ENCODE data around the gene MYCT1.

The MYCT1 gene

DNA sequence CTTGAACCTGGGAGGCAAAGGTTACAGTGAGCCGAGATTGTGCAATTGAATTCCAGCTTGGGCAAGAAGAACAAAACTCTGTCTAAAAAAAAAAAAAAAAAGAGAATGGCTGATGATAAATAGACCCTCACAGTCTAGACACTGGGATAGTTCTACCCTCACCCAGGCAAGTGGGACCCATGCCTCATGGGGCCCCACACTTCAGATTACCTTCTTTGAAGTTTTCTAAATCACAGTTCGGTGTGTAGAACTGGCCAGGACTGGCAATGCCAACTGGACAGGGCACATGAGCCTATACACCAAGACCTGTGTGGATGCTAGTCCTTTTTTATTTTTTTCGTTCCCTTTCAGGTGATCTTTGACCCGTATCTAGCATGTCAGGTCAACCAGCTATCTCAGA, 28.6 kb downstream of the MYCT1 start:
- no peak for DNase-seq

DNA sequence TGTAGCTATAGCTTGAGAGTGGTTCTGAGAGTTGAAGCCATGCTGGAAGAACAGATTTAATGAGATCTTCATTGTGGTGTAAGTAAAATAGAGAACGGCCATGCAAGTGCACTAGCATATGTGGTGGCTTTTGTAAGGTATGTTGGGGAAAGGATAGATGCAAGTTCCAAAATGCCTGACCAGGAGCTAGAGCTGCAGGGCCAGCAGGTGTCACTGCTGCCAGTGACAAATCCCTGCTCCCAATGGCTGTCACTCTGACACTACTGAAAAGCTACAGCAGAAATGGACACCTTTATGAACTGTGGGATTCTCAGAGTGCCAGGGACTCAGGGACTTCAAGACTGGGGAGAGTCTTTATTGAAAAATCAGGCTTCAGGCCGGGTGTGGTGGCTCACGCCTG, 29.8 kb downstream of the MYCT1 start:
- DNase-seq, result no peak

DNA sequence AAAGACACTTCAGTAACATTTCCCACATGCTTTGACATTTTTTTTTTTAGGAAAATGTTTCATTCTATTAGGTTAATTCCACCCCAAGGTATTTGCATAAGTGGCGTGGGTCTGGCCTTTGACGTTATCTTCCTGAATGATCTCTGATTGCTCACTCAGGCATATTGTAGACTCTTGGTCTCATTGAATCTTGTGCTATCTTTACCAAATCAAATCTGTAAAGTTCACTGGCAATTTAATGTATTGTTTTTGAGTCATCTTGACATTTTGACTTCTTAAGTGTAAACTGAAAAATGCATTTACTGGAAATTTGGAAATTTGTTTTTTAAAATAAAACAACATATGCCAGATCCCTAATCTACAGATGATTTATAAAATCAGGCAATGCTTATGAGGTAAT, 36.9 kb downstream of the MYCT1 start:
- no peak for DNase-seq

DNA sequence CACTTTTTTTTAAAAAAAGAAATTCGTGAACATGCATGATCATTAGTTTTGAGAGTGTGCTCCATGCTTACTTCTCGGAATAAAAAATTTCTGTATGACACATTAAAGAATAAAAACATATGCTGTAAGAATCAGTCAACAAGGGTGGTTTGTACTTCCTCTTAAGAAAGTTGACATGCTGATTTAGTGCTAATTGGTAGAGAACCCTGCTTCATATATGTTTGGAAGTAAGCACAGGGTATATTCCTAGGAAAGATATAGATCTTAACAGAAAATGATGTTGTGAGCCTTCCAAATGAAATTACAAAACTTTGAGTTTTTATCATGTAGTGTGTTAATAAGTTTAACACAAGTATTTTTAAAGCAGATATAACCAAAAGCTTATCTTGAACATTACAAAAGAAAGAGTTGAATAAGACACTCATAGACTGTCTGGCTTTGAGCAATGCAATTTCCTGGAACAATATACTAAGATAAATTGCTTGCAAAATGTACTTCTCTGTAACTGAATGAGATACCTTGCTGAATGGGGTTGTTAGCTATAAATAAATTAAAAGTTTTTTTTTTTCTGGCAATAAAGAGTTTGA, 39.1 kb downstream of the MYCT1 start:
- DNase-seq, result no peak

DNA sequence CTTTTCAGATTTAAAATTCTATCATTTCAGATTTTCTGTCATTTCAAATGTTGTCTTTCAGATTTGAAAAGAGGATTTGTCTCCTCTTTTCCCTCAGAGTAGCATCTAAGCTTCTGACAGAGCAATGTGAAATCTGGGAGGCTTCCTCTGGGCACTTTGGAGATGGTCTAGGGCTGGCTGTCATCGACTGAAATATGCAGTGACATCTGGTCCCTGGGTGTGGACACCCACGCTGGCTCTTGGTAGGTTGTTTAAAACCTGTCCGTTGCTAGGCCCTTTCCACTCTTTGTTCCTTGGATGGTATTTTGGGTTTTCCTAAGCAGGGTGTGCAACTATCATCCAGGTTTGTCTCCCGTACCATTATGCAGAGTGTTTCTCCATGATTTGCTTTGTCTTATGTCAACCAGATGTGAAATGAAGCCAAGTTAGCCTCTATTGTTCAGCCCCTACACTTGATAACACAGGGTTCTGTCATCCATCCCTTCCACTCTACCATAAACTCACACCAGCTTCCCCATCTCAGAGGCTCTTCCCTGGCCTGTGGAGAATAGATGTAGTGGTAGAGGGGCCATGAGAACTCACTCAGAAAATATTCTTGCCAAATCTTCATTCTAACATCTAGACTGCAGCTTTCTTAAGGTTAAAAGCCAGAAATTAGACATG, 47.9 kb downstream of the MYCT1 start:
- DNase-seq, result no peak

DNA sequence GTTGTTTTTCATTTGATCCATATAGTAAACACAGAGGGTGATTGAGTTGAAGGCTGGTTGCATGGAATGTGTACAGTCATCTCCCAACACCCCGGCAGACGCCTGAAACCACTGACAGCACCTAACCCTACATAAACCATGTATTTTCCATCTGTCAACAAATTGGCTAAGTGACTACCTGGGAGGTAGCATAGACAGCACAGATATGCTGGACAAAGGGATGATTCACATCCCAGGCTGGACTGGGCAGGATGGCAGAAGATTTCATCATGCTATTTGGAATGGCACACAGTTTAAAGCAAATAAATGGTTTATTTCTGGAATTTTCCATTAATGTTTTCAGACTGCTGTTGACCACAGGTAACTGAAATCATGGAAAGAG, 48.5 kb downstream of the MYCT1 start:
- no peak for DNase-seq

DNA sequence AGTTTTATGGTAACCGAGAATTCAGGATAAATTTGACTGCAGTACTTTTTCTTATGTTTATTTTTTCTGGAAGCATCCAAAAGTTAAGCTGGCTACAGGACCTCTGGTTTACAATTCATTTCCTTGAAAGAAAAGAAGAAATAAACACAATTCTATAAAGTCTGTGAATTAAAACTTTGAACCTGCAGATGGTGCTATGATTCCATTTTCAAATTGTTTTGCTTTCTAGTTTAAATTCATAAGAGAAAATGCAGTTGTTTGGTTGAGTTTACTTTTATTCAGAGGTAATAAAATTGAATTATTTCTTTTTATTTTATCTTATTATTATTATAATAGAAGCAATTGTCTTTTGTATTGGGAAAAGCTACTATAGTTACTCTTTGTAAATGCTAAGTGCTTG, 51.1 kb downstream of the MYCT1 start:
- DNase-seq, result no peak

DNA sequence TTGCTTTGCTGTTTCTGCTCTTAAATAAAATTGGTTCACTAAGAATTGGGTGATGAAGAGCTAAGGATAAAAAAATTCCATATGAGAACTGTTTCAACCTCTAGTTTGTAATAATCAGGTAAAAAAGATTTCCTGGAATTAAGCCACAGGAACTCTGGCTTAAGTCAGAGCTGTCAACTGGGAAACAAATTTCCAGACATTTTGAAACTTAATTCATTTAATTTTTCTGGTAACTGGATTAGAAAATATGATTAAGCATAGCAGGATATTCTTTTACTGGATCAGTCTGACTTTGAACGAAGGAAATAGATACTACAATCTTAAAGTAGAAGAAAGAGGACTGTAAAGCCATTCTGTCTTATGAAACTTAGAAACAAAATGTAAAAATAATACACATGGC, 51.6 kb downstream of the MYCT1 start:
- DNase-seq, result no peak

DNA sequence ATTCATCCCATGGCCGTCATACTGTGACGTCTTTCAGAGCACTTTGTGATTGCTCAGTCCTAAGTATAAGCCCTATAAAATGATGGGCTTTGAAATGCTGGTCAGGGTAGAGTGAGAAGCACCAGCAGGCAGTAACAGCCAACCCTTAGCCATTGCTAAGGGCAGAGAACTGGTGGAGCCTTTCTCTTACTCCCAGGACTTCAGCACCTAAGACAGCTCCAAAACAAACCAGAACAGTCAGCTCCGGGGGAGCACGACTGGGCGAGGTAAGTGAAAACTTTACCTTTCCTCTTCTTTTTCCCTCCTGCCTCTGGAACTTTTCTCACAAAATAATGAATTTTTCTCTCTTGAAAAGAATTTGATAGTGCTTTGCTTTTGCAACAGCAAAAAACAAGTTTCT, 53.0 kb downstream of the MYCT1 start, which contains the start of gene VIP:
Gene VIP (plus strand): TSS at position 104 of the 400 bp plus-strand sequence. CDS start 1,381 bp downstream, outside the sequence.
- DNase-seq, result no peak

DNA sequence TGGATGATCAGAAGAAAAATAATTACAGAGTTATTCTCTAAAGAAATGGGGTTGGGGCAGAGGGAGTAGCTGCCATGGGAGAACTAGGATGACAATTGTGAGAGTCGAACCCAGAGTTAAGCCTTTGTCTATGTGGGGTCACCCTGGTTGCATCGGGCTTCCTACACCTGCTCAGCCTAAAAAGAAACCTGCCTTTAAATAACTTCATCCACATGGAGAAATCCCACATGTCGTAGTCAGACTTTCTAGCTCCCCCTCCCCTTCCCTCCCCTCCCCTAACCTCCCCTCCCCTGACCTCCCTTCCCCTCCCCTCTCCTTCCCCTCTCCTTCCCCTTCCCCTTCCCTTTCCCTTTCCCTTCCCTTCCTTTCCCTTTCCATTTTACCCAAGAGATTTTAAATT, 67.6 kb downstream of the MYCT1 start:
- no peak for DNase-seq

DNA sequence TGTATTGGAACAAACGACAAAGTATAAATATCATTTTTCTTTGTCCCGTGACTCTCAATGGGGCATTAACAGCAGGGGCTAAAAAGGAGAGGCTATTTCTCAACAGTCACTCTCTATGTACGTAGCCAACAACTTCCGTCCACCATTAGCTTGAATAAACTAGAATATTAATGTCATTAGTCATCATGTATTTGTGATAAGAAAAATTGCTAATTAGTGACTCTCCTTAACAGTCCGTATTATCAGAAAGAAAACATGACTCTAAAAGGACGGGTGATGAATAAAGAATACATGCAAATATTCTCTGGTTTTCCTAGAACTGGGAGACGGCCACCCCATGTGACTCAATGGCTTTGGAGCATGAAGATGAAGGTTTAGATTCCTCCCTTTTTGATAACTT, 71.5 kb downstream of the MYCT1 start:
- no peak for DNase-seq

DNA sequence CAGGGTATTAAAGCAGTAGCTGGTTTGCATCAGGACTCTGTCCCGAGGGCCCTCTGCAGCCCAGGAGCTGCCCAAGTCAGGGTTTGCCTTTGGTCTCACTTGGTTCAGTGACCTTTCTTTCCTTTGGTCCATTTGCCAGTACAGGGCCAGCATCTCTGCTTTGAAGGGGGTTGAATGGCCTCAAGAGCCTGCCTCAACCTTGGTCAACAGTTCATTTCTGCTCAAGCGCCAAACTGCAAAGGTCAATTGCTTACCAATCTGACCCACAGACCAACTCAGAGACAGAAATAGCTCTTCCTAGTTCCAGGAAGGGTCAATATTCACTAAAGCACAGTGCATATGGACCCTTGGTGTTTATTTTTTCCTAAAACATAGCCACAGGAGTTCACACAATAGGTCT, 72.3 kb downstream of the MYCT1 start:
- DNase-seq, result no peak

DNA sequence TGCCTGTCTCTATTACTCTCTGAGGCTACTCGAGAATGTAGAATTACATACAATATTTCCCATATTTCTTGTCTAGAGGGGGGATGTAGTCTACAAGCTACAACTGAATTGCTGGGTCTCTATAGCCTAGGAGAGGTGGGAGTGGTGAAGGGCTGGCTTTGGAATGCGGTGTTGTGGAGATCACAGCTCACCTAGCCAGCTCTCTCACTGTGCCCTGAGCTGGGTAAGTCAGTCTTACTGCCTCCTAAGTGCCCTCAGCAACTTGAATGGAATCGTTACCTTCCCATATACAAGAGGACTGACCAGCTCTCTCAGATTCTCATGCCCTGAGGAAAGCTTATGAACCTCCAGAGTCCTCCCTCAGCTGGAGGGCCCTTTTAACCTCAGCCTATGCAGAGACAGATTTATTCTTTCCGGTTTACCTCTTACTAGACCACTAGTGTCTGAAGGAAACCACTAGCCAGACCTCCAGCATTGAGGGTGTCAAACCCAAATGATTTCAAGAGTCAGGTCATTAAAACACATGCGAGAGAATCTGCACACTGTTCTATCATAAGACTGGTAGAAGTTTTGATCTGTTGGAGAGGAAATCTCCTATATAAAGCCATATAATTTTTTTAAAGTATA, 73.5 kb downstream of the MYCT1 start:
- DNase-seq, result no peak

All from stimulated activated CD4-positive, alpha-beta T cell treated with anti-CD3 and anti-CD28 coated beads, Interleukin-2, amount 100 ng/mL, for 24 hours (primary cell).